Inferior parietal cortex (tissue), 1 donor: ENCODE measurements around the gene SETD9.

Experiments used
- DNase-seq: peaks from one replicate; pipeline ENCODE4 v3.0.0-alpha.2; 2016; ENCODE audit errors: extremely low spot score

SETD9 gene, protein sequence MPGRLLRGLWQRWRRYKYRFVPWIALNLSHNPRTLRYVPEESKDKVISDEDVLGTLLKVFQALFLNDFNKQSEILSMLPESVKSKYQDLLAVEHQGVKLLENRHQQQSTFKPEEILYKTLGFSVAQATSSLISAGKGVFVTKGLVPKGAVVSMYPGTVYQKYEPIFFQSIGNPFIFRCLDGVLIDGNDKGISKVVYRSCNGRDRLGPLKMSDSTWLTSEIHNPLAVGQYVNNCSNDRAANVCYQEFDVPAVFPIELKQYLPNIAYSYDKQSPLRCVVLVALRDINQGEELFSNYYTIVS

DNA sequence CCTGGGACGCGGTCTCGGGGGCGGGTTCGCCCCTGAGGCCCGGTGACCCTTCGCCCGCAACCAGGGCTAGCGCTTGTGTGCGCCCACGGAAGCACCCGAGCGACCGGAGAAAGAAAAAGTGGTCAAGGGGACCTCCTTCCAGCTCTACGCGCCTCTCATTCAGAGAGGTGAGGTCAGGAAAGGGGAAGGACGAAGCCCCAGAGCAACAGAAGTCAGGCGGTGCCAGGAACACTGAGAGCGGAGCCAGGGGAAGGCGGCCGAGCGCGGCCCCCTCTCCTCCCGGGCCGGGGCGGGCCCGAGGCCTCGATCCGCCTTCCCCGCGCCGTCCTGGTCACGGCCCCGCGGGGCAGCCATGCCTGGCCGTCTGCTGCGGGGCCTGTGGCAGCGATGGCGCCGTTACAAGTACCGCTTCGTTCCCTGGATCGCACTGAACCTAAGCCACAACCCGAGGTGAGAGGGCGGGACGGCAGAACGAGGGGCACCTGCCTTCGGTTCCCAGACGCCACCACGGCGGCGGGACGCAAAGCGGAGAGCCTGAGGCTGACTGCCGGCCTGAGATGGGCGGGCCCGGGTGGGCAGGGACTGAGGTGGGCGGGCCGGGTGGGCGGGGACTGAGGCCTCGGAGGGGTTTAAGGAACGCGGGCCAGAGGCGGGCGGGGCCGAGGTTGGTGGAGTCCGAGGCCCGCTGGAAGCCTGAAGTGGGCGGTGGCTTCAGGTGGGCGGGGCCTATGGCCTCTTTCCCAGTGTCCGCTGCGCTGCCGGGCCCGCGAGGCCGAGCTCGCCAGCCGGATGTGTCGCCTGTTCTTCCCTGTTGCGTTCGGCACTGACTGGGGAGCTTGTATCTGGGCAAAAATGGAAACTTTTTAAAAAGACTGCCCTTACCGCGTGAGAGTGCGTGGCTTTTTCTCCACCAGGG is at the start of gene SETD9:
SETD9 (plus strand) TSS at position 303 of the 916 bp plus-strand sequence; CDS start at position 353, 50 bp downstream.
- peak; percentile 94 for DNase-seq

DNA sequence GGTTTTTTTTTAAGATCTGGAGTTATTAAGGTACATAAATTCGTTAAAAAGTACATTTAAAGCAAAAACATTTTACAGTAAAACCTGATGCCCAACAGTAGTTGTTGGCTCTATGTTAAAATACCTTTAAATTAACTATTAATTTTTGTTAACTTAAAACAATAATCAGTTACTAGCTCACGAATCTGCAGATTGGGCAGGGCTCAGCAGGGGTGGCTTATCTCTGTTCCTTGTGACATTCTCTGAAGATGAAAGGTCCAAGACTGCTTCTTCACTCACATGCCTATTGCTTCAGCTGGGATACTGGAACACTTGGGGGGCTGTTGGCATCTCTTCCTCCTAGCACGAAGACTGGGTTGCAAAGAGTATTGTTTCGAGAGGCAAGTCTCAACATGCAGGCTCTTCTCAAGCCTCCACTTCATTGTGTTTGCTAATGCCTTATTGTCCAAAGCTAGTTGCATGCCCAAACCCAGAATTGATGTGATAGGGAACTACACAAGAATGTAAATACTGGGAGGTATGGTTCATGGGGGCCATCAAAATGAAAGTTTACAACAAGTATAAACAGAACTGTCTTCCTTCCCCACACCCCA is 47.4 kb upstream of the SETD9 start:
- no peak for DNase-seq

DNA sequence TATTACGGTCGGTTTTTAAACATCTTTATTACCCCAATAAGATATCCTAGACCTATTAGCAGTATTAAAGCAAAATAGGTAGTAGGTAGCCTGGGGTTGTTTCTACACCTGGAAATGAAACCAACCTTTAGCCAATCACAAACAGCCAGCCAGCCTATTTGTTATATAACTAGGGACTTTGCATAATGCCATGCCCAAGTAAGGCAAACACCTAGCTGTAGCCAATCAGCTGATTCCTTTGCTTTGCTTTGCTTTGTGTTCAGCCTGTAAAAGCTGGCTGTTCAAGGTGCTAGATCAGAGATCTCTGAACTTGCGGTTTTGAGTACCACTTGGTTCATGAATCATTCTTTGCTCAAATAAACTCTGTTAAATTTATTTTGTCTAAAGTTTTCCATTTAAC is 46.5 kb upstream of the SETD9 start:
- no peak for DNase-seq

DNA sequence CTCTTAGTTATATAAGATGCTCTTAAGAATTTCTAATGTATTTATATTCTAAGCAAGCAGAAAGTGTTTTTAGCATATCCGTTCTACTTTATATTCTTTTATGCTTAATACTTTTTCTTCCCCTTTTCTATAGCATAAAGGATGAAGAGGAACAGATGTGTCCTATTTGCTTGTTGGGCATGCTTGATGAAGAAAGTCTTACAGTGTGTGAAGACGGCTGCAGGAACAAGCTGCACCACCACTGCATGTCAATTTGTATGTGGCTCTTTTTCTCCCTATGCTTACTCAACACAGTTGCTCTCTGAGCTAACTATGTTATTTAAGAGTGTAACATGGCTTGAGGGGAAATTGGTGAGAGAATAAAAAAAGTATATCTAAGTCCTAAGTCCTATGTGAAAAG is 37.6 kb upstream of the SETD9 start:
- DNase-seq = no peak

DNA sequence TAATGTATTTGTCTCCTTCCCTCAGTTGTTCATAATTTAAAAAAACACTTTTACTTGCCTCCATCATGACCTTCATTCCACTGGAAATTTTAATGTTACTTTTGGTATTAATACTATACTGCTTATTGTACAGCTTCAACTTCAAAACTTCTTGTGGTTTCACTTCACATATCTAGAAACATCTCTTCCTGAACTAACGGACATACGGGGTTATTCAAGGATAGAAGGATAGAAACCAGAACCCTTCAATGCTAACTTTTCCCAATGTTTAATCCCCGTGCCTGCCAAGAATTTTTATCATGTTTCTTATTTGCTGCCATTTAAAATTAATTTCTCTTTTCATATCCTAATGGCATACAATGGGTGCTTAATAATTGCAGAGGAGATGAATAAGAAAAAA is 36.3 kb upstream of the SETD9 start:
- no peak for DNase-seq

DNA sequence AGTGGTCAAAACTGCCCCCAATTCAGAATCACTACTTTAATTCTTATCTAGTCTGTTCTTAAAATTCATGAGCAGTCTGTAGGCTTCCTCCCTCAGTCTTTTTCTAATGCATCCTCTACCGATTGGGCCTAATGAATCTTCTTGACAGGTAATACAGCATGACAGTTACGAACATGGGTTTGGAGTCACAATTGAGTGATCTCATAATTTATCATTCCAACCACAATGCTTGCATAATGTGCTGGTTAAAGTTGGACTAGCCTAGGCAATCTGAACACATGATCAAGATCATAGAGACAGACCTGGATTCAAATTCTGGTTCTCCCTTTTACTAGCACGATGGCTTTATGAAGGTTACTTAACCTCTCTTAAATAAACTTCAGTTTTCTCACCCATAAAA is 33.1 kb upstream of the SETD9 start:
- no peak for DNase-seq

DNA sequence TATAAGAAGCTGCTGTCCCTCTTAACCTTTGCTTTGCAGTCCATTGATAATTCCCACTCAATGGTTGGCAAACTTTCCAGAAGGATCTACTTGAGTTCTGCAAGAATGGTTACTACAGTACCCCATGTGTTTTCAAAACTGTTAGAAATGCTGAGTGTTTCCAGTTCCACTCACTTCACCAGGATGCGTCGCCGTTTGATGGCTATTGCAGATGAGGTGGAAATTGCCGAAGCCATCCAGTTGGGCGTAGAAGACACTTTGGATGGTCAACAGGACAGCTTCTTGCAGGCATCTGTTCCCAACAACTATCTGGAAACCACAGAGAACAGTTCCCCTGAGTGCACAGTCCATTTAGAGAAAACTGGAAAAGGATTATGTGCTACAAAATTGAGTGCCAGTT is 27.8 kb upstream of the SETD9 start:
- DNase-seq = no peak

DNA sequence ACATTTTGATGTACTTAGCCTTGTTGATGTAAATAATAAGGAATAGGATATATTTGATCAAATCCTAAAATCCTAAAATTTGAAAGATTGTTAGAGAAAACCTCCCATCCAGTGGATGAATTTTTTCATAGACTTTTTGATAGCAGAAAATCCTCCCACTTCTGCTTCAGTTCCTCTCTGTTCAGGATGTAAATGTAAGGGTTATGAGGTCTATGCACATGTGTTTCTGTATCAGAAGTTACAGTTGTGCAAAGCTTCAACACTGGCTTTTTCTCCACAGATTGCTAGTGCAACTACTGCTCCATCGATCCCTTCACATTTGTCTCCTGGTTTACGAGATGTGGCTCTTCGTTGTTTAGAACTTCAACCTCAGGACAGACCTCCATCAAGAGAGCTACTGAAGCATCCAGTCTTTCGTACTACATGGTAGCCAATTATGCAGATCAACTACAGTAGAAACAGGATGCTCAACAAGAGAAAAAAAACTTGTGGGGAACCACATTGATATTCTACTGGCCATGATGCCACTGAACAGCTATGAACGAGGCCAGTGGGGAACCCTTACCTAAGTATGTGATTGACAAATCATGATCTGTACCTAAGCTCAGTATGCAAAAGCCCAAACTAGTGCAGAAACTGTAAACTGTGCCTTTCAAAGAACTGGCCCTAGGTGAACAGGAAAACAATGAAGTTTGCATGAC is 16.0 kb upstream of the SETD9 start:
- DNase-seq = no peak

DNA sequence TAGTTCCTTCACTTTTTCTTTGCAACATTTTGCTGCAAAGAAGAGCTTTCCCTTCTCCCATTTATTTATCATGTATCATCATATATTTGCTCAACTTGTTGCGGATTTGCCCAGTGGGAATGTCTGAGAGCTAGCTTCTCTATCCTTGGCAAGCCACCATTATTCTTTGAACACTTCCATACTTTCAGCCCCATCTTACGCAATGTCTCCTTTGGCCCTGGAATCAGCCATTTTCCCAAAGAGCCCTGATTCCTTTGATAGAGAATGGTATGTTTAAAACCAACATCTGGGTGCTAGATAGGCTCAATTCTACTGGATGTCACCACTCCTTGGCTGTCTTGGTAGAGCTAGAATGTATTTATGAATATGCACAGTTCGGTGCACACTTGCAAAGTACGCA is 12.6 kb upstream of the SETD9 start:
- DNase-seq = no peak

DNA sequence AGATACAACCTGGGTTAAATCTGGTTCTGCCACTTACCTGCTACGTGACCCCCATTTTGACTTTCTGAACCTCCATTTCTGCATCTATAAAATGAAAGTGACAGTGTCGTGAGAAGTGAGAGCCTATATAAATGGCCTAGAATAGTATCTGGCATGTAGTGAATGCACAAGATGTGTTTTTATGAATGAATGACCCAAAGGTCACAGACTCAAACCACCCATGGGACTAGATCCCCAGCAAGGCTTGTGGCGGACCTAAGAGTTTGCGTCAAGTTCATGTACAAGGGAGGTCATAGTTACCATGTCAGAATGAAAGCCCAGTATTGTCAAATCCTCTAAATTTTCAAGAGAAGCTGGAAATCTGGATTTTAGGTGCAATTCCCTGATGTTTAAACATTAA is 11.2 kb upstream of the SETD9 start:
- no peak for DNase-seq

DNA sequence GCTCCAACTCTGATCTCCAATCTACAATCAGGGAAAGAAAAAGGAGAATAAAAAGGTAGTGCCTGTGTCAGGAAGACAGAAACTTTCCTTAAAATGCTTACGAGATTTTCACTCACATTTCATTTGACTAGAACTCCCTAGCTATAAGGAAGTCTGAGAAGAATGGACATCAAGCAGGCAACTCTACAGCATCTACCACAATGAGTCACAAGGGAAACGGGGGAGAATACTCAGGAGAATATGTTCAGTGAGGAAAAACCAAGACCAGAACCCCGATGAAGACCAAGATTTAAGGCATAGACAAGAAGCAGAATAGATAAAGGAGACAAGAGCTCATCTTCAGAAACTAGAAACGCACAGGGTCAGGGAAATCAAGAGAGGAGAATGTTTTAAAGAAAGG is 9.0 kb upstream of the SETD9 start:
- DNase-seq = no peak

DNA sequence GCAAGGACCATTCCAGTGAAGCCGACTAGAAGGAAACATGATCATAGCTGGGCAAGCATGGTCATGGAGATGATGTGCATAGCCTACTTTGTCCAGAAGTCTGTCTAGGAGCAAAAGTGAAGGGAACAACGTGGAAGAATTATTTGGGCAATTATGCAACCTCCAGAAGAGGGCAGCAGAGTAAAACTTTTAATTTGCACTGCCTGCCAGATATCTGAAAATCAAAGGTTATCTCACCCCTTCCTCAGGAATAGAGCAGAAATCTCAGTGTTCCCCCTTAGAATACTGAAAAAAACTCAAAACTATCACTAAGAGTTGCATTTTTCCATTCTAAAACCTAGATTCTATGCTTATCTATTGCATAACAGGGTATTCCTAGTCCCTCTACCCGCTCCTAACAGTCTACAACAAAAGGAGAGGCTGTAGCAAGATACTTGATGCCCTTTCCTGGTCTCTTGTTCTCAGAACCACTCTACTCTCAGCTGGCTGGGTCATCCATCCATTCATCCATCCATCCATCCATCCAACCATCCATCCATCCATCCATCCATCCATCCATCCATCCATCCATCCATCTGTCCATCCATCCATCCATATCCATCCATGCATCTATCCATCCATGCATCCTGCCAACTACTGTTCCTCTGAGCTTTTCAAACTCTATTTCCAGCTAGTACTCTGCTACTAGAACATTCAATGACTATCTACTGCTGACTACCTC is 8.4 kb upstream of the SETD9 start:
- DNase-seq = peak; percentile 79

DNA sequence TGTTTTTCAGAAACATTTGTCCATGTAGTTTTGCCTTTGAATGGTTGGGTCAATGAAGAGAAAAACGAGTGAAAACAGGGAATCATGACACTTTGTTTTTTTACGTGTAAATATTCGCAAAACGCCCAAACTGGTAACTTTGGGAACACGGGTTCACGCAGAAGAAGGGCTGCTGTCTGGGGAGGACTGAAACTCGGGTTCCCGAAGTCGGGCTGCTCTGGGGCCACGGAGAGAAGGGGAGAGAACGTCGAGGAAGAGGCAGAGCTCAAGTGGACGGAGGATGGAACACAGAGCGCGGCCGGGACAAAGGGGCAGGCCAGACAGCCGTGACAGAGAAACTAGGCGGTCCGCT is 478 bp upstream of the SETD9 start:
- DNase-seq = no peak

DNA sequence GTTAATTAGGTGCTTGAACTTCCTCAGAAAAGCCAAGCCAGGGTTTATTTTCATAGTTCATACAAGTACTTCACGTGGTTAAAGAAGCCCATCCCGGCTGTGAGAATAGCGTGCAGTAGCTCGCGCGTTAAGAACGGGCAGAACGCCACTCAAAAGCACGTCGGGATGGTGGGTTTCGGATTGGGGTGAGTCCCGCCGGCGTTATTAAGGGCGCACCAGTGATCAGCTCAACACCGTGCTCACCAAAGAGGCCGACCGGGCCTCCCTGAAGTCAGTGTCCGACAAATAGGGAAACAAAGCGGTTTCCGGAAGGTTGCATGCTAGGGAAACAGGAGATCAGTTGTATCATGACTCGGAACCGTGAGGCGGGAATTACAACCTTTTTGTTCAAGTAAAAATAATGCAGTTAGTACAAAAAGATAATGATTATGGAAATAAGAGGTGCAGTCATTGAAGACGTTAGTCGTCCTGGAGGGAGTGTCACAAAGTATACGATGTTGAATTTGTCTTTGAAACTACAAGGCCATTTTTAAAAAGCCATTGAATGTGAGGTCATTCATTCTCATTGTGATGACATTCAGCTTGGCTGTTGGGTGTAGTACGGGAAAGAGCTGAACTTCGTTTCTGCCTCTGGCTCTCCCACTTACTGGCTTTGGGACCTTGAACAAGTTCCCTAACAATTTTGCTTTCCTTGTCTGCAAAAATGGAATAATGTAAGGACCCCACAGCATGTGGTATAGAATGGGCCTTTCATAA is 992 bp downstream of the SETD9 start:
- DNase-seq = no peak

DNA sequence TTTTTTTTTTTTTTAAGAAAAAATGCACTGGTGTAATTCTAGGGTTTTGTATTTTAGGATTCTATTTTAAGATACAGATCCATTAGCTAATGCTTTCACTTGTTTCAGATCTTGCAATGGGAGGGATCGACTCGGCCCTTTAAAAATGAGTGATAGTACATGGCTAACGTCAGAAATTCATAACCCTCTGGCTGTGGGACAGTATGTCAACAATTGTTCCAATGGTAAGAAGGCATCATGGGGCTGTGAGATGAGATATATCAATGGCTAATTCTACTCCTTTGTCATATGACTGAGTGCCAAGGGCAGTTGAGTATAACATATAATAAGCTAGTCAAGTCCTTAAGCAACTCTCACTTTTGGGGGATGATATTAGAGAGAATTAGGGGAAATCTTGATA is 4.4 kb downstream of the SETD9 start:
- DNase-seq = no peak

DNA sequence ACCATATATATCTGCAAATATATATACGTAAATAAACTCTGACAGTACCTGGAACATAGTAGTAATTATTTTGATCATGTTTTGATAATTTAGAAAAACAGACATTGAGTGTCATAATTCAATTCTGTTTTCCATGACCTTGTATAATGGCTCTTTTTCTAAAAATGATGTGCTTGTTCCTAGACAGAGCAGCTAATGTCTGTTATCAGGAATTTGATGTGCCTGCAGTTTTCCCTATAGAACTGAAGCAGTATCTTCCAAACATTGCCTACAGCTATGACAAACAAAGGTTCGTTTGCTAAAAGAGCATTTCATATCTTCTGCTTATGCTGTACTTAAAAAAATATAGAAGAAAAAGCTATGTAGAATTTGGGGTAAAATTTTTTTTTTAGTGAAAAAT is 5.3 kb downstream of the SETD9 start:
- DNase-seq = no peak

DNA sequence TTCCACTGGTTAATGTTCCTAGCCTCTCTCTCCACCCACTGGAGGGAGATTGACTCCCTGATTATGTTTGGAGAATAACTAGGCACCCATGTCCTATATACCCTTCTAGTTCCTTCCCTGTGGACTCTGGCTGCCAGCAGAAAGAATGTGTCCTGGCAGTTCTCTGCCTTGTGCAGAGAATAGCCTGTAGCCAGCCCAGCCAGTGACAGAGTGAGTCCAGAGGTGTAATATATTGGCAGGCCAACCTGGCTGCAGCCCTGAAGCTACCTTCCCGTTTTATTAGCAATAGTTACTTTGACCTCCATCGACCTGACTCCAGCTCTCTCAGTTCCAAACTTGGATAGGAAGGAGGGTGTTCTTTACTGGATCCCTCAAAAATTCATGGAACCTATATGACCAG is 8.1 kb downstream of the SETD9 start:
- DNase-seq = no peak

DNA sequence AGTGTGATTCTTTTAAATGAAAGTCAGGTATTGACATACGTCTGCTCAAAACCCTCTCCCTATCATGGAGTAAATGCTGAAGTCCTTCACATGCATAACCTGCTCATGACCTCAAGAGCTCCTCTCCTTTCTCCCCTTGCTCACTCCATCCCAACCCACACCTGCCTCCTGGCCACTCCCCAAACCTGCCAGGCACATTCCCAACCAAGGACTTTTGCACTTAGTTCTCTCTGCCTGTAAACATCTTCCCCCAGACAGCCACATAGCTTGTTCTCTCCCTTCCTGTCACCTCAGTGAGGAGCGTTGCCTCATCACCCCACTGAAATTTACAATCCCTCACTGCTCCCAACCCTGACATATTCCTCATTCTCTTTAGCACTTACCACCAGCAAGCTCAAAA is 8.7 kb downstream of the SETD9 start:
- DNase-seq = no peak

DNA sequence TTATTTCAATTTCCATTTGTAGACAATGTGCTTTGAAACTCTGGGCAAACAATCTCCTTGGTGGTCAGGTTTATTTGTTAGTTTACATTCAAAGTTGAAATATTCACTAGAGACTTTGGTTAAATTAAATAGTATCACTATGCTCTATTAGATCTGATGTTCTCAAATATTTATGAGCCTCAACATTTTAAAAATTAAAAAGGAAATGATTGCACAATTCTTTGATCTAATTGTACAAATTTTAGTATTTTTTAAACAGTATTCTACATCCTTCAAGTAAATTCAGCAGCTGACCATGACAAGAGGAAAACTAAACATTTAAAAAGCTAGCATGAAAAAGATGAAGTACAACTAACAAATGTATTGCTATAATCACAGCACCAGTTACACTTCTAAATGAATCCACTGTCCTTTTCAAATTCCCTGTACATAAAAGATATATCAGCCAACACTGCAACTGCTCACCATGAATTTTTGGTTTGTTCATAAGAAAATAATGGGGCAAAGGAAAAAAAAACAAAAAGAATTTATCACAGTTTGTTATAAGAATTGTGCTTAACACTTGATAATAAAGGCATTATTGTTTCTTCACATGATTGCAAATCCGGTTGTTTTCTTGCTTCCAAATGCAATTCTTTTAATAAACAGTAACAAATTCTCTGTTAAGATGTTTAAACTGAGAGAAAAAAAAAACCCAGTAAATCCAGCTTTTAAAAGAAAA is 10.7 kb downstream of the SETD9 start:
- DNase-seq = no peak

DNA sequence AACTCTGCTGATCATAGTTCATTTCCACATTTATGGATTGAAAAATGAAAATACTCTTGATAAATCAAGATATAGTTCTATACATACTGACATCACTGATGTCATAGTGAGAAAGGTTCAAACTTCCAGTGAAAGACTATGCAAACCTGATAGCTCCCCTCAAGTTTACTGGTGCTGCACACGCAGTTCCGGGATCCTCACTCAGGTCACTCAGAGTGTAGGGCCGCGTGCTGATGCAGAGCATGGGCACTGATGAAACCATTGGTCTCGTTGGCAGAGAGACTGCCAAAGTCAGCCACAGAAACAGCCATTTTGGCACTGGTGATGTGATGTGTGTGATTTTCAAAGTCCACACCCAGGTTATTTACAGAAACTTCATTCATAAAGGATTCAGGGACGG is 13.5 kb downstream of the SETD9 start:
- DNase-seq = no peak
